GM21528 (cell line): ENCODE measurements around the gene GRK6.

ENCODE experiments used
- ATAC-seq: cut with Tn5 transposase; IDR thresholded peaks from one replicate; pipeline ENCODE4 v1.9.1; 2021; ENCODE audit warnings: mild to moderate bottlenecking, moderate library complexity; ENCODE audit not compliant: unreplicated experiment, low FRiP score

The GRK6 gene

GRCh38 chr5:177450667-177451424 is 24.4 kb downstream of the GRK6 start:
- ATAC-seq, result no peak

- no peak for ATAC-seq
Observed at GRCh38 chr5:177452688-177453638, 26.5 kb downstream of the GRK6 start.

- peak; percentile 6 for ATAC-seq
Observed at GRCh38 chr5:177453852-177454396, 27.4 kb downstream of the GRK6 start.

- ATAC-seq, result peak; percentile 54
Observed at GRCh38 chr5:177454397-177455035, 28.0 kb downstream of the GRK6 start.

GRCh38 chr5:177455036-177455660 is 28.7 kb downstream of the GRK6 start:
- ATAC-seq, result peak; percentile 56

GRCh38 chr5:177455661-177456590 is 29.4 kb downstream of the GRK6 start:
- ATAC-seq, result peak; percentile 17

- no peak for ATAC-seq
Observed at GRCh38 chr5:177456591-177456964, 30.1 kb downstream of the GRK6 start.

- ATAC-seq, result peak; percentile 27
Observed at GRCh38 chr5:177456976-177457851, 30.7 kb downstream of the GRK6 start.

GRCh38 chr5:177457852-177458681 is 31.6 kb downstream of the GRK6 start:
- ATAC-seq, result no peak

- ATAC-seq, result no peak
Observed at GRCh38 chr5:177458912-177459350, 32.5 kb downstream of the GRK6 start.

- ATAC-seq, result no peak
Observed at GRCh38 chr5:177459357-177459756, 32.9 kb downstream of the GRK6 start.

GRCh38 chr5:177459819-177460628 is 33.5 kb downstream of the GRK6 start:
- no peak for ATAC-seq

- ATAC-seq, result no peak
Observed at GRCh38 chr5:177462021-177462670, 35.7 kb downstream of the GRK6 start.

- no peak for ATAC-seq
Observed at GRCh38 chr5:177465044-177465443, 38.6 kb downstream of the GRK6 start.

GRCh38 chr5:177466861-177467260 is 40.4 kb downstream of the GRK6 start:
- ATAC-seq, result no peak

GRCh38 chr5:177467436-177467835 is 41.0 kb downstream of the GRK6 start:
- ATAC-seq, result no peak
